Hematopoietic multipotent progenitor cell treated with erythropoietin and hydrocortisone succinate and interleukin-3 and kit ligand, for 4 days (in vitro differentiated cells): ENCODE results near the gene RCOR1.
"Not testable (repeated sequence)": the region's sequence is repeated elsewhere in the genome, so short reads cannot be mapped to it uniquely, and the experiment has no call there.

Experiments
- DNase-seq: peaks from one replicate; pipeline ENCODE4 v3.0.0-alpha.2; 2015

Gene RCOR1

GRCh38 chr14:102571478-102572042, 20.9 kb upstream of the RCOR1 start:
- no peak for DNase-seq

- not testable (repeated sequence) for DNase-seq
Measured at GRCh38 chr14:102573161-102573560, 19.3 kb upstream of the RCOR1 start.

- DNase-seq, result peak; percentile 72
Measured at GRCh38 chr14:102573591-102574046, 18.8 kb upstream of the RCOR1 start.

DNA sequence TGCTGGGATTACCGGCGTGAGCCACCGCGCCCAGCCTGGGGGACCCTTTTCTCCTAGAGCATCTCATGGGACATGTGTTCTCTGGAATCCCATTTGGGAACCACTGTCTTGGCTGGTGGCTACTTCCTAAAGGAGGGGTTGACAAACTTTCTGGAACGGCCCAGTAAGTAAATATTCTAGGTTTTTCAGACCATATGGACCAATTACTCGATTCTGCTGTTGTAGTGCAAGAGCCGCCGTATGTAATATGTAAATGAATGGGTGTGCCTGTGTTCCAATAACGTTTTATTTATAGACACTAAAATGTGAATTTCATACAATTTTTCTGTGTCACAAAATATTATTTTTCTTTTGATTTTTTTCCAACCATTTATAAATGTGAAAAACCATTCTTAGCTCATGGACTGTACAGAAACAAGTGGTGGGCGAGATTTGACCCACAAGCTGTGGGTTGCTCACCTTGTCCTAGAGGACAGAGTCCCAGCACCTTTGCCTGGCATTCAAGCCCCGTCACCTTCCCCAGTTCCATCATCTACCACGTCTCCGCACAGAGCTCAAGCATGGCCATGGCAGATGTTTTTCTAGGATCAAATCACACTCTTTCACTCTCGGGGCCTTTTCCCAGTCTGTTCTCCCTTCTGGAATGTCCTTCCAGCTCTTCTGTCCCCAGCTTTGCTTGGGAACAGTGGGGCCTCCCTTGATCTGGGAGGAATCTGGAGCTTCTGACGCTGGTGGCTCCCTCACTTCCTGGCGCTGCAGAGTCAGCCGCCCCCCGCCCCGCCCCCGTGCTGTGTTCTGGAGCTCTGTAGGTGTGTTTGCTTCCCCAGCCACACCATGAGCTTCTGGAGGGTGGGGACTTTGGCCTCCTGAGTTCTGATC, 17.9 kb upstream of the RCOR1 start:
- DNase-seq, result no peak

DNA sequence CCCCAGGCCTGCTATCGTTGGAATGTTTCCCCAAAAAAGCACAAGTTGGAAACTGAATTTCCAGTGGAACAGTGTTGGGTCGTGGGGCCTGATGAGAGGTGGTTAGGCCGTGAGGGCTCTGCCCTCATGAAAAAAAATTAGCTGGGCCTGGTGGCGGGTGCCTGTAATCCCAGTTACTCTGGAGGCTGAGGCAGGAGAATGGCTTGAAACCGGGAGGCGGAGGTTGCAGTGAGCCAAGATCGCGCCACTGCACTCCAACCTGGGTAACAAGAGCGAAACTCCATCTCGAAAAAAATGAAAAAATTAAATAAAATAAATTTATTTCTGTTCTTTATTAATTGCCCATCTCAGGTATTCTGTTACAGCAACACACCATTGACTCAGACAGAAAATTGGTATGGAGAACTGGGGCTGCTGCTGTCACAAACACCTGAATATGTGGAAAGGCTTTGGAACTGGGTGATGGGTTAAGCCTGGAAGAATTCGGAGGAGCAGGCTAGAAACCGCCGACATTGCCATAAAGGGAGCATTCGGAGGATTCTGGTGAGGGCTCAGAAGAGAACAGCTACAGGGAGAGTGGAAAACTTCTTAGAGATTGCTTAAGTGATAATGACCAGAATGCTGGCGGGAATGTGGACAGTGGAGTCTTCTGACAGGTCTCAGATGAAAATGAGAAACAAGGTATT, 17.1 kb upstream of the RCOR1 start:
- no peak for DNase-seq

- not testable (repeated sequence) for DNase-seq
Measured at GRCh38 chr14:102575846-102576428, 16.5 kb upstream of the RCOR1 start.

DNA sequence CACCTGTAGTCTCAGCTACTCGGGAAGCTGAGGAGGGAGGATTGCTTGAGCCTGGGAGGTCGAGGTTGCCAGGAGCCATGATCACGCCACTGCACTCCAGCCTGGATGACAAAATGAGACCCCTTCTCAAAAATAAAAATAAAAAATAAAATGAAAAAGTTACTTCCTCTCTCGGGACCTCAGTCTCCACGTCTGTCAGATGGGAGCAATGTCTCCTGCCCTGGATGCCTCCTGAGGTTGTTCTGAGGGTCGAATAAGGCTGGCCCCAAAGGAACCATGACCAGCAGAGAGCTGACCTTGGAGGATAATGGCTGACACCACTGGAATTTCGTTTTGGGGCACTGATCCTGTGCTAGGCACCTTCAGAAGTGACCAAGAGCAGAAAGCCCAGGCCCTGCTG, 13.6 kb upstream of the RCOR1 start:
- DNase-seq, result no peak

DNA sequence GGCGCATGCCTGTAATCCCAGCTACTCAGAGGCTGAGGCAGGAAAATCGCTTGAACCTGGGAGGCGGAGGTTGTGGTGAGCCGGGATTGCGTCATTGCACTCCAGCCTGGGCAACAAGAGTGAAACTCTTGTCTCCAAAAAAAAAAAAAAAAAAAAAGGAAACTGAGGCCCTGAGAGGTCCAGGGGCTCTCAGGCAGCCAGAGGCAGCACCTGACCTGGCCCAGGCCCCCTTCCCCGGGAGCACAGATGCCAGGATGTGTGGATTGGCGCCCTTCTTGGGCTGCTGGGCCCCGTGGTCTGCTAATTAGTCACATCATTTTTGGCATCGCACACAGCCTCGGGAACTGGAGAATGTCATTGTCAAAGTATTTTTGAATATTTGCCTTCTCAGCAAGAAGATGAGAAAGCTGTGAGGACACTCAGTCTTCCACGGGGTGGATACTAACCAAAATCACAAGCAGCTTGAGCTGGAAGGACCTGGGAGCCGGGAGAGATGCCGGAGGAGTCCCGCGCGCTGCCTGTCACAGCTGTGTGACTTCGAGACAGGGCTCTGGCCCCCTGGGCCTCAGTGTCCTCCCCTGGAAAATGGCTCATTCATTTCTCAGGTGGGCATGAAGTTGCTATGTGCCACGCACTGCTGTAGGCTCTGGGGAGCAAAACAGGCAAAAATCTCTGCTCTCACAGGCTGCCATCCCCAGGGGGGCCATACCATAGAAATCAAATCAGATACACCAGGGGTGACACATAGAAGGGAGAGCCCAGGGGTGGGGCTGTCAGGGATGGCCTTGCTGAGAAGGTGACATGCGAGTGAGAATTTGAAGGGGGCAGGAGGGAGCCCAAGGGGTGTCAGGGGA, 12.5 kb upstream of the RCOR1 start:
- no peak for DNase-seq

DNA sequence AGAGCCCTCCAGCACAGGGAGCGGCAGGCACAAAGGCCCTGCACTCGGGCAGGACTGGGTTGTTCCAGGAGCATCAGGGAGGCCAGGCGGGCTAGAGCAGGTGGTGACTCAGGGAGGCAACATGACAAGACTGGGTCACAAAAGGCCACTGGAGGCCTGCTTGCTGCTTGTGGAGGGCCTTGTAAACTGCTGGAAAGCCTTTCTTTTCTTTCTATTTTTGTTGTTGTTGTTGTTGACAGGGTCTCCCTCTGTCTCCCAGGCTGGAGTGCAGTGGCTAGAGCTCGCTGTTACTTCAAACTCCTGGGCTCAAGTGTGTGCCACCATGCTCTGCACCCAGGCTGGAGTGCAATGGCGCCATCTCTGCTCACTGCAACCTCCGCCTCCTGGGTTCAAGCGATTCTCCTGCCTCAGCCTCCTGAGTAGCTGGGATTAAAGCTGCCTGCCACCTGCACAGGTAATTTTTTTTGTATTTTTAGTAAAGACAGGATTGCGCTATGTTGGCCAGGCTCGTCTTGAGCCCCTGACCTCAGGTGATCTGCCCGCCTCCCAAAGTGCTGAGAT, 11.8 kb upstream of the RCOR1 start:
- DNase-seq, result no peak

DNA sequence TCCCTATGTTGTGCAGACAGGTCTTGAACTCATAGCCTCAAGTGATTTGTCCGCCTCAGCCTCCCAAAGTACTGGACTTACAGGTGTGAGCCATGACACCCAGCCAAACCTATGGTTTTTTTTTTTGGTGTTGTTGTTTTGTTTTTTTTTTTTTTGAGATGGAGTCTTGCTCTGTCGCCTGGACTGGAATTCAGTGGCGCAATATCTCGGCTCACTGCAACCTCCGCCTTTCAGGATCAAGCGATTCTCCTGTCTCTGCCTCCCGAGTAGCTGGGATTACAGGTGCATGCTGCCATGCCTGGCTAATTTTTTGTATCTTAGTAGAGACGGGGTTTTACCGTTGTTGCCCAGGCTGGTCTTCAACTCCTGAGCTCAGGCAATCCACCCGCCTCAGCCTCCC, 11.3 kb upstream of the RCOR1 start:
- DNase-seq, result no peak

GRCh38 chr14:102583726-102584125, 8.7 kb upstream of the RCOR1 start:
- no peak for DNase-seq

DNA sequence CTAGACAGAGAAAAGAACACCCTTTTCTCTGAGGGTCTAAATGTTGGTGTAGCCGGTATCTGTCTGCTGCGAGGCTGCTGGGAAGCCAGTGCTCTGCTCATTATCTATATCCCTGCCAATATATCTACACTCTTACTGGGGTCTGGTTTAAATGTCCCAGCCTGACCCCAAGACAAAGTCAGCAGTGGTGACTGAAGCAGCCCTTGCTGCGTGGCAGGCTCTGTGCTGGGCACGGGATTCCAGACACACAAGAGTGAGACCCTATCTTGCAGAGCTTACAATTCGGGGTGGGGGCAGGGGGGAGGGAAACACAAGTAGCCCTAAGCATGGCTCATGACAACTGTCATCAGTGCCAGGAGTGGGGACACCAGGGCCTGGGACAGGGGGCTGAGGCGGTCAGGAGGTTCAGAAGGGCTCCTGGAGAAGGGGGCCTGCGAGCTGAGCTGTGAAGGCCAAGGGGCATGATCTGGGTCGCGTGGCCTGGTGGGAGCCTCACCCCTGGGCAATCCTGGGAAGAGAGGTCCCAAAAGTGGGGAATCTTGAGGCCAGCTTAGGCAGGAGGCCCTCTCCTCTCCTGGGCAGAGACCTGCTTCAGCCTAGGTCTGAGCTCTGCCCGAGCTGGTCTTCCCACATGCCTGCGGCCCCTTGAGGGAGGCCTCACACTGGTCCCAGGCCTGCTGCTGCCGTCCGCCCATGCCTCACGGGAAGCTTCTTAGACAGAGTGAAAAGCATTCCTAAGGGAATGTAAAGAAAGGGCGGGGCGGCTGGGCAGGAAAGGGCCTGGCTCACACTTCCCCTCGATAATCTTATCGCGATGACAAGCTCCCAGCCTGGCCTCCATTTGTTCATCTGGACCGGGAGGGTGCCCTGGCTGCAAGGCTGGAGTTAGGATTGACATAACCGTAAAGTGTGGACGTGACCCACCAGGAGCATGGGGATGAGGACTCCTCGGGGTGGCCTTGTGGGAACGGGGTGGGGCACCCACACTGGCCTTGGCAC, 7.3 kb upstream of the RCOR1 start:
- DNase-seq, result peak; percentile 29

GRCh38 chr14:102586420-102587104, 5.9 kb upstream of the RCOR1 start:
- DNase-seq, result no peak

- no peak for DNase-seq
Measured at GRCh38 chr14:102588821-102589220, 3.6 kb upstream of the RCOR1 start.

- no peak for DNase-seq
Measured at GRCh38 chr14:102589761-102590290, 2.6 kb upstream of the RCOR1 start.

GRCh38 chr14:102590667-102591099, 1.8 kb upstream of the RCOR1 start:
- DNase-seq, result peak; percentile 77

GRCh38 chr14:102591372-102591943, 991 bp upstream of the RCOR1 start:
- DNase-seq, result peak; percentile 78

DNA sequence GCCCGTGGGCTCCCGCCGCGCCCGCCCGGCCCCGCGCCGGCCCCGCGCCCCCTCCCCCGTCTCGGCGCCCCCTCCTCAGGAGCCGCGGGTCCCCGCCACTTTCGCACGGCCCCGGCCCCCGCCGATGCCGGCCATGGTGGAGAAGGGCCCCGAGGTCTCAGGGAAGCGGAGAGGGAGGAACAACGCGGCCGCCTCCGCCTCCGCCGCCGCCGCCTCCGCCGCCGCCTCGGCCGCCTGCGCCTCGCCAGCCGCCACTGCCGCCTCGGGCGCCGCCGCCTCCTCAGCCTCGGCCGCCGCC, 263 bp downstream of the RCOR1 start:
- no peak for DNase-seq

DNA sequence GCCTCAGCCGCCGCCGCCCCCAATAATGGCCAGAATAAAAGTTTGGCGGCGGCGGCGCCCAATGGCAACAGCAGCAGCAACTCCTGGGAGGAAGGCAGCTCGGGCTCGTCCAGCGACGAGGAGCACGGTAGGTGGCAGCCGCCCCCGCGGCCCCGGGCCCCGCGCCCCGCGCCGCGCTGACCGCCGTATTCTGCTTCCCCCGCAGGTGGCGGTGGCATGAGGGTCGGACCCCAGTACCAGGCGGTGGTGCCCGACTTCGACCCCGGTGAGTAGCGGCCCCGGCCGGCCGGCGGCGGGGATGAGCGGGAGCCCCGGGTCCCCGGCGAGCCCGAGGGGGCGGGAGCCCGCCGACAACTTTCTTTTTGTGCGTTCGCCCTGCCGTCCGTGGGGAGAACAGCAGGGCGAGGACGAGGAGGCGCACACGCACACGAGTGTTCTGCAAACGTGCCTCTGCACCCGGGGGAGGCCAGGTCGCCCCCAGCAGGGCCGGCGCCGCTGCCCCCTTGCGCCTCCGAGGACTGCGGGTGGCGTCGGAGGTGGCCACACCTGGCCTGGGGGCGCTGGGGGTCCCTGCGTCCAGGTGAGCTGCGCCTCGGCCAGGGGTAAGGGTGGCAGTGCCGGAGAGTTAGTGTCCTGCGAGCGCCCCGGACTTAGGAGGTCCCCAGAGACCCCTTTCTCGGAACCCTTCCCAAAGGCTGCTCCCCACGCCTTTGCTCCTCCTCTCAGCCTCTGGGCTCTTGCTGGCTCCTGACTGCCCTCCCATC, 794 bp downstream of the RCOR1 start:
- peak; percentile 77 for DNase-seq
